Measurements from ENCODE around the gene HDAC11. TPM values are rescaled to one million over a fixed set of nuclear protein-coding genes. Genes with fewer than 3 reads are reported as not detected.
A peak's percentile ranks its signal among the peaks of the same experiment; 100 is the strongest.

Gene HDAC11
- total RNA-seq, 2 experiments from 2014 or later: 0.70 to 1.2 TPM

GRCh38 chr3:13533885-13534301 is 53.8 kb downstream of the HDAC11 start:
- CTCF ChIA-PET: interaction anchor here (1.2 to 1.6 kb wide), 2 partner anchors 114 to 123 kb away, joined by 3 to 5 read pairs; no protein-coding TSS in a partner anchor
- Mint-ChIP-seq H3K36me3 (no peaks in the 10 kb centered on the region), H3K9me3 (ENCODE audit: low read depth) (peaks cover 3% of the 10 kb centered on the region), H3K4me1 (peaks cover 18% of the 10 kb centered on the region), H3K4me3 (no peak overlapping the region), H3K27me3 (peaks cover 53% of the 10 kb centered on the region), H3K27ac (no peak overlapping the region)
- ATAC-seq (no peak), DNase-seq (no peak)

- no peak for DNase-seq
- no peak for ATAC-seq
- no peak overlapping the region for H3K27ac Mint-ChIP-seq
- no peaks in the 10 kb centered on the region for H3K36me3 Mint-ChIP-seq
- H3K9me3 Mint-ChIP-seq (ENCODE audit: low read depth): peaks cover 3% of the 10 kb centered on the region
- no peak overlapping the region for H3K4me3 Mint-ChIP-seq
- CTCF ChIA-PET: interaction anchor here (1.4 kb wide), 1 partner anchor 113 kb away, joined by 4 read pairs; no protein-coding TSS in a partner anchor
- peaks cover 18% of the 10 kb centered on the region for H3K4me1 Mint-ChIP-seq
- H3K27me3 Mint-ChIP-seq: peaks cover 51% of the 10 kb centered on the region
Observed at GRCh38 chr3:13535526-13535875, 55.4 kb downstream of the HDAC11 start.

GRCh38 chr3:13535905-13536304 is 55.8 kb downstream of the HDAC11 start:
- peaks cover 3% of the 10 kb centered on the region for H3K9me3 Mint-ChIP-seq (ENCODE audit: low read depth)
- CTCF ChIA-PET: interaction anchor here (1.4 kb wide), 1 partner anchor 112 kb away, joined by 4 read pairs; no protein-coding TSS in a partner anchor
- no peak overlapping the region for H3K27ac Mint-ChIP-seq
- H3K27me3 Mint-ChIP-seq: peaks cover 49% of the 10 kb centered on the region
- peaks cover under 1% of the 10 kb centered on the region for H3K36me3 Mint-ChIP-seq
- peaks cover 19% of the 10 kb centered on the region for H3K4me1 Mint-ChIP-seq
- ATAC-seq (no peak), DNase-seq (no peak)
- H3K4me3 Mint-ChIP-seq: no peak overlapping the region

GRCh38 chr3:13536432-13536831 is 56.3 kb downstream of the HDAC11 start:
- Mint-ChIP-seq H3K4me1 (peaks cover 24% of the 10 kb centered on the region), H3K9me3 (ENCODE audit: low read depth) (peaks cover 6% of the 10 kb centered on the region), H3K27me3 (peaks cover 48% of the 10 kb centered on the region), H3K36me3 (peaks cover 1% of the 10 kb centered on the region), H3K4me3 (no peak overlapping the region), H3K27ac (no peak overlapping the region)
- no peak for ATAC-seq
- CTCF ChIA-PET: interaction anchor here (1.4 kb wide), 1 partner anchor 112 kb away, joined by 4 read pairs; no protein-coding TSS in a partner anchor
- no peak for DNase-seq

GRCh38 chr3:13536832-13537231 is 56.7 kb downstream of the HDAC11 start:
- H3K4me3 Mint-ChIP-seq: no peak overlapping the region
- DNase-seq (no peak), ATAC-seq (no peak)
- peaks cover 26% of the 10 kb centered on the region for H3K4me1 Mint-ChIP-seq
- H3K27me3 Mint-ChIP-seq: peaks cover 47% of the 10 kb centered on the region
- CTCF ChIA-PET: interaction anchor here (1.4 kb wide), 1 partner anchor 111 kb away, joined by 4 read pairs; no protein-coding TSS in a partner anchor
- peaks cover 7% of the 10 kb centered on the region for H3K9me3 Mint-ChIP-seq (ENCODE audit: low read depth)
- peaks cover 1% of the 10 kb centered on the region for H3K36me3 Mint-ChIP-seq
- no peak overlapping the region for H3K27ac Mint-ChIP-seq

GRCh38 chr3:13537244-13537908 is 57.3 kb downstream of the HDAC11 start:
- H3K36me3 Mint-ChIP-seq: peaks cover 4% of the 10 kb centered on the region
- no peak overlapping the region for H3K27ac Mint-ChIP-seq
- peaks cover 29% of the 10 kb centered on the region for H3K4me1 Mint-ChIP-seq
- no peak for ATAC-seq
- H3K27me3 Mint-ChIP-seq: peaks cover 49% of the 10 kb centered on the region
- DNase-seq: no peak
- H3K9me3 Mint-ChIP-seq (ENCODE audit: low read depth): peaks cover 9% of the 10 kb centered on the region
- CTCF ChIA-PET: no interaction called here
- no peak overlapping the region for H3K4me3 Mint-ChIP-seq

- Mint-ChIP-seq H3K4me1 (peaks cover 29% of the 10 kb centered on the region), H3K27me3 (peaks cover 52% of the 10 kb centered on the region), H3K27ac (no peak overlapping the region), H3K36me3 (peaks cover 4% of the 10 kb centered on the region), H3K9me3 (ENCODE audit: low read depth) (peaks cover 9% of the 10 kb centered on the region), H3K4me3 (no peak overlapping the region)
- ATAC-seq (peak; percentile 42), DNase-seq (no peak)
- CTCF ChIA-PET: no interaction called here
Observed at GRCh38 chr3:13537909-13538296, 57.8 kb downstream of the HDAC11 start.

GRCh38 chr3:13538520-13539291 is 58.6 kb downstream of the HDAC11 start:
- peaks cover 29% of the 10 kb centered on the region for H3K4me1 Mint-ChIP-seq
- peaks cover 49% of the 10 kb centered on the region for H3K27me3 Mint-ChIP-seq
- CTCF ChIA-PET: interaction anchor here (1.6 kb wide), 1 partner anchor 109 kb away, joined by 3 read pairs; no protein-coding TSS in a partner anchor
- no peak overlapping the region for H3K4me3 Mint-ChIP-seq
- no peak for ATAC-seq
- no peak overlapping the region for H3K27ac Mint-ChIP-seq
- H3K9me3 Mint-ChIP-seq (ENCODE audit: low read depth): peaks cover 9% of the 10 kb centered on the region
- DNase-seq: no peak
- H3K36me3 Mint-ChIP-seq: peaks cover 4% of the 10 kb centered on the region

GRCh38 chr3:13539292-13539638 is 59.2 kb downstream of the HDAC11 start:
- Mint-ChIP-seq H3K36me3 (peaks cover 4% of the 10 kb centered on the region), H3K9me3 (ENCODE audit: low read depth) (peaks cover 9% of the 10 kb centered on the region), H3K4me3 (no peak overlapping the region), H3K4me1 (peaks cover 34% of the 10 kb centered on the region), H3K27ac (no peak overlapping the region), H3K27me3 (peaks cover 48% of the 10 kb centered on the region)
- ATAC-seq (no peak), DNase-seq (no peak)
- CTCF ChIA-PET: interaction anchor here (1.6 kb wide), 1 partner anchor 109 kb away, joined by 3 read pairs; no protein-coding TSS in a partner anchor

- peaks cover 38% of the 10 kb centered on the region for H3K4me1 Mint-ChIP-seq
- no peak overlapping the region for H3K27ac Mint-ChIP-seq
- peaks cover 4% of the 10 kb centered on the region for H3K36me3 Mint-ChIP-seq
- ATAC-seq (no peak), DNase-seq (no peak)
- H3K9me3 Mint-ChIP-seq (ENCODE audit: low read depth): peaks cover 9% of the 10 kb centered on the region
- CTCF ChIA-PET: interaction anchor here (1.6 kb wide), 2 partner anchors 11 to 109 kb away, joined by 3 to 4 read pairs; no protein-coding TSS in a partner anchor
- peaks cover 44% of the 10 kb centered on the region for H3K27me3 Mint-ChIP-seq
- H3K4me3 Mint-ChIP-seq: no peak overlapping the region
Observed at GRCh38 chr3:13539671-13540070, 59.6 kb downstream of the HDAC11 start.

GRCh38 chr3:13540297-13540995 is 60.3 kb downstream of the HDAC11 start:
- no peak for ATAC-seq
- H3K27me3 Mint-ChIP-seq: peaks cover 38% of the 10 kb centered on the region
- H3K4me1 Mint-ChIP-seq: peaks cover 46% of the 10 kb centered on the region
- CTCF ChIA-PET: interaction anchor here (1.3 to 1.6 kb wide), 2 partner anchors 9 to 10 kb away, joined by 3 to 4 read pairs; partner anchors contain the start of gene FBLN2
- peaks cover 9% of the 10 kb centered on the region for H3K9me3 Mint-ChIP-seq (ENCODE audit: low read depth)
- no peak overlapping the region for H3K4me3 Mint-ChIP-seq
- no peak overlapping the region for H3K27ac Mint-ChIP-seq
- peaks cover 4% of the 10 kb centered on the region for H3K36me3 Mint-ChIP-seq
- DNase-seq: no peak

- H3K36me3 Mint-ChIP-seq: peaks cover 4% of the 10 kb centered on the region
- peaks cover 9% of the 10 kb centered on the region for H3K9me3 Mint-ChIP-seq (ENCODE audit: low read depth)
- CTCF ChIA-PET: no interaction called here
- peaks cover 44% of the 10 kb centered on the region for H3K4me1 Mint-ChIP-seq
- peaks cover 41% of the 10 kb centered on the region for H3K27me3 Mint-ChIP-seq
- ATAC-seq (no peak), DNase-seq (no peak)
- H3K4me3 Mint-ChIP-seq: no peak overlapping the region
- no peak overlapping the region for H3K27ac Mint-ChIP-seq
Observed at GRCh38 chr3:13541691-13542090, 61.6 kb downstream of the HDAC11 start.

- H3K4me3 Mint-ChIP-seq: no peak overlapping the region
- H3K9me3 Mint-ChIP-seq (ENCODE audit: low read depth): peaks cover 9% of the 10 kb centered on the region
- H3K27ac Mint-ChIP-seq: no peak overlapping the region
- ATAC-seq: no peak
- H3K4me1 Mint-ChIP-seq: peaks cover 40% of the 10 kb centered on the region
- H3K36me3 Mint-ChIP-seq: peaks cover 4% of the 10 kb centered on the region
- no peak for DNase-seq
- H3K27me3 Mint-ChIP-seq: peaks cover 41% of the 10 kb centered on the region
- CTCF ChIA-PET: no interaction called here
Observed at GRCh38 chr3:13542142-13542541, 62.0 kb downstream of the HDAC11 start.

All from activated CD8-positive, alpha-beta memory T cell treated with anti-CD3 and anti-CD28 coated beads, Interleukin-2, amount 10 ng/mL, durations not matched to agents 7 days and 5 days (primary cell).